Measurements from ENCODE around the gene RARS1. TPM values are rescaled to one million over a fixed set of nuclear protein-coding genes. Genes with fewer than 3 reads are reported as not detected.

The RARS1 gene
- total and polyA plus RNA-seq, 9 donors: 19.1 to 104 (median 74.7) TPM

DNA sequence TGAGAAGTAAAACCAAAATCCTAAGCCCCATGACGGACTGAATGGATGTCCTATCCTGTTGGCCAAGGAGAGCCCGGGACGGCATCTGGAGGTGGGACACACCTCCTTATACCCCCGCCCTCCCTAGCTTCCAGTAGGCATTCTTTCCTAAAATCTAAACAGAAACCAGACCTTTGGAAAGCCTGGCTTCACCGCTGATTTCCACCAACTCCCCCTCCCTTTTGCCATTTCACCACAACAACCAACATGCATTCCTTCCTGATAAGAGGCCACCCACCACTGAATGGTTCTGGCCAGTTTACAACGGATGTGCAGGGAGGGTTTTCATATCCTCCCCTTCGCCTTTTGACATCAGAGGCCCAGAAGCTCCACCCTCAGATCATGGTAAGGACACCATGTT lies 9.2 kb upstream of the RARS1 start:
- no peaks in the 10 kb centered on the region for H3K27me3 ChIP-seq
- no peaks in the 10 kb centered on the region for H3K36me3 ChIP-seq
- H3K4me1 ChIP-seq (ENCODE audit: insufficient read depth): peaks cover 3% of the 10 kb centered on the region
- no peaks in the 10 kb centered on the region for H3K9me3 ChIP-seq
- 5 to 11% (median 6%) methylated on average over 7 of the region's 7 CpGs for WGBS, 3 donors
- TF ChIP-seq, protein P1, sequence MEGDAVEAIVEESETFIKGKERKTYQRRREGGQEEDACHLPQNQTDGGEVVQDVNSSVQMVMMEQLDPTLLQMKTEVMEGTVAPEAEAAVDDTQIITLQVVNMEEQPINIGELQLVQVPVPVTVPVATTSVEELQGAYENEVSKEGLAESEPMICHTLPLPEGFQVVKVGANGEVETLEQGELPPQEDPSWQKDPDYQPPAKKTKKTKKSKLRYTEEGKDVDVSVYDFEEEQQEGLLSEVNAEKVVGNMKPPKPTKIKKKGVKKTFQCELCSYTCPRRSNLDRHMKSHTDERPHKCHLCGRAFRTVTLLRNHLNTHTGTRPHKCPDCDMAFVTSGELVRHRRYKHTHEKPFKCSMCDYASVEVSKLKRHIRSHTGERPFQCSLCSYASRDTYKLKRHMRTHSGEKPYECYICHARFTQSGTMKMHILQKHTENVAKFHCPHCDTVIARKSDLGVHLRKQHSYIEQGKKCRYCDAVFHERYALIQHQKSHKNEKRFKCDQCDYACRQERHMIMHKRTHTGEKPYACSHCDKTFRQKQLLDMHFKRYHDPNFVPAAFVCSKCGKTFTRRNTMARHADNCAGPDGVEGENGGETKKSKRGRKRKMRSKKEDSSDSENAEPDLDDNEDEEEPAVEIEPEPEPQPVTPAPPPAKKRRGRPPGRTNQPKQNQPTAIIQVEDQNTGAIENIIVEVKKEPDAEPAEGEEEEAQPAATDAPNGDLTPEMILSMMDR (IDR thresholded peaks at IDR 0.05): no peak
- TF ChIP-seq EP300 (IDR thresholded peaks at IDR 0.05) (no peak), POLR2A (IDR thresholded peaks at IDR 0.05) (no peak)
- intact Hi-C loops (cut with DNase I): no loop called here
- H3K4me3 ChIP-seq: no peak overlapping the region
- H3K27ac ChIP-seq: no peak overlapping the region
- no peak for DNase-seq

DNA sequence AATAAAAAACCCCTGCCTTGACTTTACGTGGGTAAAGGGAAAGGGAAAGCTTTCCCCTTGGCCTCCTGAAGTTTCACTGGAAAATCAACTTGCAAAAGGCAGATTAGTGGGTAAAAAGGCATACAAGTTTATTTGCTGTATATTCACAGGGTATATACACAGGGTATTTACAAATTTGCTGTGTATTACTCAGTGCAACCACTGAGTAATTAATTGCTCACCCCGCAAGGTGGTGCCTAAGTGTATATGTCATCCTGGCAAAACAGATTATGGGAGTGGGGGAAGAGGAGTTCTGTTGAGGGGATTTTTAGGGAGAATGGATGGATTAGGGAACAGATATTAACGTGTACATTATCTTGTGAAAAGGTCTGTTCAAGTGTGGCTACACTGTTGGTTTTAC lies 7.1 kb upstream of the RARS1 start:
- H3K4me1 ChIP-seq (ENCODE audit: insufficient read depth): peaks cover 3% of the 10 kb centered on the region
- WGBS, 3 donors: 76 to 85% (median 83%) methylated on average over 3 of the region's 3 CpGs
- no peaks in the 10 kb centered on the region for H3K36me3 ChIP-seq
- intact Hi-C loops (cut with DNase I): no loop called here
- H3K27ac ChIP-seq: no peak overlapping the region
- DNase-seq: no peak
- H3K27me3 ChIP-seq: no peaks in the 10 kb centered on the region
- no peak for TF ChIP-seq EP300 (IDR thresholded peaks at IDR 0.05)
- TF ChIP-seq POLR2A (IDR thresholded peaks at IDR 0.05): no peak
- TF ChIP-seq, protein P1 (IDR thresholded peaks at IDR 0.05): no peak
- no peaks in the 10 kb centered on the region for H3K9me3 ChIP-seq
- no peak overlapping the region for H3K4me3 ChIP-seq

DNA sequence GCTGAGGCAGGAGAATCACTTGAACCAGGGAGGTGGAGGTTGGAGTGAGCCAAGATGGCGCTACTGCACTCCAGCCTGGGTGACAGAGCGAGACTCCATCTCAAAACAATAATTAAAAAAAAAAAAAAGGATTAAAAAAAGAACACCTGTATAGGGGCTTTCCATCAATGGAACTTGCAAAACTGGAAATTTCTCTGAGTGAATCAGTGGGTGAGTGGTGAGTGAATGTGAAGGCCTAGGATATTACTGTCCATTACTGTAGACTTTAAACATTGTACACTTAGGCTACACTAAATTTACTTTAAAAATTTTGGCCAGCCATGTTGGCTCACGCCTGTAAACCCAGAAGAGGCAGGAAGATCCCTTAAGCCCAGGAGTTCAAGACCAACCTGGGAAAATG lies 5.7 kb upstream of the RARS1 start:
- intact Hi-C loops (cut with DNase I): loop anchor here in 1 of 4 donors (10.0 kb wide), 1 partner anchor 206 kb away; no protein-coding TSS in a partner anchor
- DNase-seq: no peak
- peaks cover 3% of the 10 kb centered on the region for H3K4me1 ChIP-seq (ENCODE audit: insufficient read depth)
- H3K4me3 ChIP-seq: no peak overlapping the region
- no peaks in the 10 kb centered on the region for H3K9me3 ChIP-seq
- no peaks in the 10 kb centered on the region for H3K36me3 ChIP-seq
- H3K27ac ChIP-seq: no peak overlapping the region
- no peaks in the 10 kb centered on the region for H3K27me3 ChIP-seq
- TF ChIP-seq POLR2A (IDR thresholded peaks at IDR 0.05) (no peak), EP300 (IDR thresholded peaks at IDR 0.05) (no peak)
- TF ChIP-seq, protein P1 (IDR thresholded peaks at IDR 0.05): no peak
- WGBS, 3 donors: 85 to 93% (median 90%) methylated on average over 3 of the region's 3 CpGs

DNA sequence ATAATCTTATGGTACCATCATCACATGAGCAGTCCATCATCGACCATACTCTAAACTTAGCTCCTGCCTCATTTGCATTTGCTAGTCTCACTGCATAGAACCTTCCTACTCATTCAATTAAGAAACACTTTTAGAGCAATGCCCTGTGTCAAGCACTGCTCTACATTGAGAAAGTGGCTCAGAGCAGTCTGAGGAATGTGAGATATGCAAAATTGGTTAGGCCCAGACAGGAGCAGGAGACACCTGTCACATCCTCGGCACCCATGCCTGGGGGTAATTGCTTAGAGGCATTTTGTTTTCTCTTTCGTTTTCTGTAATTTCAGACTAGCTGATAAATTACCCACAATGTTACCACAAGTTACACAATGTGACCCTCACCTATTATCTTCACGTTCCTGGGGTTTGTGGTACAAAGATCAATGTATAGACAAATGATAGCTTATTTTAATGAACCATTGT lies 4.9 kb upstream of the RARS1 start:
- Histone ChIP-seq H3K4me3 (no peak overlapping the region), H3K4me1 (ENCODE audit: insufficient read depth) (peaks cover 3% of the 10 kb centered on the region), H3K9me3 (no peaks in the 10 kb centered on the region), H3K36me3 (no peaks in the 10 kb centered on the region), H3K27me3 (no peaks in the 10 kb centered on the region), H3K27ac (no peak overlapping the region)
- intact Hi-C loops (cut with DNase I): loop anchor here in 1 of 4 donors (10.0 kb wide), 1 partner anchor 207 kb away; no protein-coding TSS in a partner anchor
- no peak for DNase-seq
- WGBS, 3 donors: 52 to 57% (median 55%) methylated on average over 4 of the region's 4 CpGs
- no peak for TF ChIP-seq POLR2A (IDR thresholded peaks at IDR 0.05)

DNA sequence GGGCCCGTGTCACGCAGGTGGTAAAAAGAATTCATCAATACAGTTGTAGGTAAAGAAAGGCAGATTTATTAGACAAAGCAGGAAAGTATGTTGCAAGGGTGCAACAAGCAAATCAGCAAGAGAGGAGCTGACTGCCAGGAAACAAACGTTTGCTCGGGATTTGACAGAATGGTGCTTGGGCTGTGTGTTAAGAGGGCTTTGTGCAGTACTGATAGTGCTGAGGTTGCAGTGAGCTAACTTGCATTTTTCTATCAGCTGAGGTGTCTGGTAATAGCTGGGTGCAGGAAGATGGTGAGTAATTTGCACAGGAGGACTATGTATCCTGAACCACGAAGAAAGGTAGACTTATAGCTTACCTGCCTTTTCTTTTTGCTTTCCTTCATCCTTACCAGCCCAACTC lies 3.9 kb upstream of the RARS1 start:
- H3K36me3 ChIP-seq: no peaks in the 10 kb centered on the region
- no peaks in the 10 kb centered on the region for H3K9me3 ChIP-seq
- no peaks in the 10 kb centered on the region for H3K4me1 ChIP-seq (ENCODE audit: insufficient read depth)
- WGBS, 3 donors: 64 to 72% (median 65%) methylated on average over 5 of the region's 5 CpGs
- H3K27me3 ChIP-seq: no peaks in the 10 kb centered on the region
- TF ChIP-seq, protein P1 (IDR thresholded peaks at IDR 0.05): no peak
- TF ChIP-seq EP300 (IDR thresholded peaks at IDR 0.05): no peak
- TF ChIP-seq POLR2A (IDR thresholded peaks at IDR 0.05): no peak
- no peak overlapping the region for H3K27ac ChIP-seq
- no peak overlapping the region for H3K4me3 ChIP-seq
- intact Hi-C loops (cut with DNase I): loop anchor here in 1 of 4 donors (10.0 kb wide), 1 partner anchor 208 kb away; no protein-coding TSS in a partner anchor
- no peak for DNase-seq
